ENCODE data around the gene TSPAN18.

The TSPAN18 gene

GRCh38 chr11:44774108-44774507 lies 47.3 kb downstream of the TSPAN18 start:
- TF ChIP-seq SUZ12 (IDR thresholded peaks at IDR 0.05; ENCODE audit: extremely low read depth, insufficient read depth, insufficient read length): no peak
- no peaks in the 10 kb centered on the region for H3K9me3 ChIP-seq (ENCODE audit: insufficient read depth, low read length)
- H3K4me1 ChIP-seq (ENCODE audit: insufficient read depth, insufficient read length): peaks cover 14% of the 10 kb centered on the region
- peaks cover 28% of the 10 kb centered on the region for H3K36me3 ChIP-seq (ENCODE audit: insufficient read depth, insufficient read length, low read length)
- H3K4me3 ChIP-seq (ENCODE audit: insufficient read length, low read depth): no peak overlapping the region
- no peak for DNase-seq (ENCODE audit: low read depth, low spot score)
- no peak overlapping the region for H3K9ac ChIP-seq (ENCODE audit: insufficient read length, low read depth)
- H3K27me3 ChIP-seq (ENCODE audit: insufficient read depth, insufficient read length): no peaks in the 10 kb centered on the region

- DNase-seq (ENCODE audit: low read depth, low spot score): no peak
- Histone ChIP-seq H3K4me1 (ENCODE audit: insufficient read depth, insufficient read length) (peaks cover 17% of the 10 kb centered on the region), H3K9ac (ENCODE audit: insufficient read length, low read depth) (no peak overlapping the region), H3K36me3 (ENCODE audit: insufficient read depth, insufficient read length, low read length) (peaks cover 34% of the 10 kb centered on the region), H3K4me3 (ENCODE audit: insufficient read length, low read depth) (no peak overlapping the region), H3K27me3 (ENCODE audit: insufficient read depth, insufficient read length) (no peaks in the 10 kb centered on the region), H3K9me3 (ENCODE audit: insufficient read depth, low read length) (no peaks in the 10 kb centered on the region)
- no peak for TF ChIP-seq ZNF274 (IDR thresholded peaks at IDR 0.05; ENCODE audit: low read depth, low read length)
- no peak for TF ChIP-seq SUZ12 (IDR thresholded peaks at IDR 0.05; ENCODE audit: extremely low read depth, insufficient read depth, insufficient read length)
- TF ChIP-seq YY1 (IDR thresholded peaks at IDR 0.05; ENCODE audit: insufficient read depth, insufficient read length): no peak
These were observed 48.0 kb downstream of the TSPAN18 start for GRCh38 chr11:44774731-44775130.

- no peak for TF ChIP-seq ZNF274 (IDR thresholded peaks at IDR 0.05; ENCODE audit: low read depth, low read length)
- no peak for TF ChIP-seq SUZ12 (IDR thresholded peaks at IDR 0.05; ENCODE audit: extremely low read depth, insufficient read depth, insufficient read length)
- TF ChIP-seq YY1 (IDR thresholded peaks at IDR 0.05; ENCODE audit: insufficient read depth, insufficient read length): no peak
- no peaks in the 10 kb centered on the region for H3K9me3 ChIP-seq (ENCODE audit: insufficient read depth, low read length)
These were observed 48.7 kb downstream of the TSPAN18 start for GRCh38 chr11:44775366-44775984.

GRCh38 chr11:44775985-44776446 lies 49.3 kb downstream of the TSPAN18 start:
- Histone ChIP-seq H3K4me3 (ENCODE audit: insufficient read length, low read depth) (no peak overlapping the region), H3K27me3 (ENCODE audit: insufficient read depth, insufficient read length) (no peaks in the 10 kb centered on the region), H3K9ac (ENCODE audit: insufficient read length, low read depth) (no peak overlapping the region), H3K4me1 (ENCODE audit: insufficient read depth, insufficient read length) (peaks cover 21% of the 10 kb centered on the region), H3K36me3 (ENCODE audit: insufficient read depth, insufficient read length, low read length) (peaks cover 33% of the 10 kb centered on the region), H3K9me3 (ENCODE audit: insufficient read depth, low read length) (no peaks in the 10 kb centered on the region)
- no peak for TF ChIP-seq SUZ12 (IDR thresholded peaks at IDR 0.05; ENCODE audit: extremely low read depth, insufficient read depth, insufficient read length)
- no peak for TF ChIP-seq ZNF274 (IDR thresholded peaks at IDR 0.05; ENCODE audit: low read depth, low read length)
- TF ChIP-seq YY1 (IDR thresholded peaks at IDR 0.05; ENCODE audit: insufficient read depth, insufficient read length): no peak
- DNase-seq (ENCODE audit: low read depth, low spot score): no peak

More at GRCh38 chr11:44775366-44775984, 48.7 kb downstream of the TSPAN18 start:
- no peak overlapping the region for H3K9ac ChIP-seq (ENCODE audit: insufficient read length, low read depth)
- DNase-seq (ENCODE audit: low read depth, low spot score): peak; percentile 84
- H3K4me3 ChIP-seq (ENCODE audit: insufficient read length, low read depth): no peak overlapping the region
- H3K4me1 ChIP-seq (ENCODE audit: insufficient read depth, insufficient read length): peaks cover 20% of the 10 kb centered on the region
- peaks cover 37% of the 10 kb centered on the region for H3K36me3 ChIP-seq (ENCODE audit: insufficient read depth, insufficient read length, low read length)
- H3K27me3 ChIP-seq (ENCODE audit: insufficient read depth, insufficient read length): no peaks in the 10 kb centered on the region

- Histone ChIP-seq H3K9ac (ENCODE audit: insufficient read length, low read depth) (no peak overlapping the region), H3K9me3 (ENCODE audit: insufficient read depth, low read length) (no peaks in the 10 kb centered on the region), H3K27me3 (ENCODE audit: insufficient read depth, insufficient read length) (no peaks in the 10 kb centered on the region), H3K36me3 (ENCODE audit: insufficient read depth, insufficient read length, low read length) (peaks cover 29% of the 10 kb centered on the region), H3K4me3 (ENCODE audit: insufficient read length, low read depth) (no peak overlapping the region), H3K4me1 (ENCODE audit: insufficient read depth, insufficient read length) (peaks cover 25% of the 10 kb centered on the region)
- TF ChIP-seq YY1 (IDR thresholded peaks at IDR 0.05; ENCODE audit: insufficient read depth, insufficient read length) (no peak), ZNF274 (IDR thresholded peaks at IDR 0.05; ENCODE audit: low read depth, low read length) (no peak), SUZ12 (IDR thresholded peaks at IDR 0.05; ENCODE audit: extremely low read depth, insufficient read depth, insufficient read length) (no peak)
- no peak for DNase-seq (ENCODE audit: low read depth, low spot score)
These were observed 49.9 kb downstream of the TSPAN18 start for GRCh38 chr11:44776551-44777208.

- no peak for DNase-seq (ENCODE audit: low read depth, low spot score)
- Histone ChIP-seq H3K36me3 (ENCODE audit: insufficient read depth, insufficient read length, low read length) (peaks cover 29% of the 10 kb centered on the region), H3K9ac (ENCODE audit: insufficient read length, low read depth) (peak overlapping the region; percentile 21), H3K4me1 (ENCODE audit: insufficient read depth, insufficient read length) (peaks cover 25% of the 10 kb centered on the region), H3K27me3 (ENCODE audit: insufficient read depth, insufficient read length) (no peaks in the 10 kb centered on the region), H3K9me3 (ENCODE audit: insufficient read depth, low read length) (no peaks in the 10 kb centered on the region), H3K4me3 (ENCODE audit: insufficient read length, low read depth) (no peak overlapping the region)
- TF ChIP-seq SUZ12 (IDR thresholded peaks at IDR 0.05; ENCODE audit: extremely low read depth, insufficient read depth, insufficient read length) (no peak), YY1 (IDR thresholded peaks at IDR 0.05; ENCODE audit: insufficient read depth, insufficient read length) (no peak), ZNF274 (IDR thresholded peaks at IDR 0.05; ENCODE audit: low read depth, low read length) (no peak)
These were observed 50.7 kb downstream of the TSPAN18 start for GRCh38 chr11:44777209-44778194.
